Measurements from ENCODE around the gene POLR2A.

POLR2A gene

DNA sequence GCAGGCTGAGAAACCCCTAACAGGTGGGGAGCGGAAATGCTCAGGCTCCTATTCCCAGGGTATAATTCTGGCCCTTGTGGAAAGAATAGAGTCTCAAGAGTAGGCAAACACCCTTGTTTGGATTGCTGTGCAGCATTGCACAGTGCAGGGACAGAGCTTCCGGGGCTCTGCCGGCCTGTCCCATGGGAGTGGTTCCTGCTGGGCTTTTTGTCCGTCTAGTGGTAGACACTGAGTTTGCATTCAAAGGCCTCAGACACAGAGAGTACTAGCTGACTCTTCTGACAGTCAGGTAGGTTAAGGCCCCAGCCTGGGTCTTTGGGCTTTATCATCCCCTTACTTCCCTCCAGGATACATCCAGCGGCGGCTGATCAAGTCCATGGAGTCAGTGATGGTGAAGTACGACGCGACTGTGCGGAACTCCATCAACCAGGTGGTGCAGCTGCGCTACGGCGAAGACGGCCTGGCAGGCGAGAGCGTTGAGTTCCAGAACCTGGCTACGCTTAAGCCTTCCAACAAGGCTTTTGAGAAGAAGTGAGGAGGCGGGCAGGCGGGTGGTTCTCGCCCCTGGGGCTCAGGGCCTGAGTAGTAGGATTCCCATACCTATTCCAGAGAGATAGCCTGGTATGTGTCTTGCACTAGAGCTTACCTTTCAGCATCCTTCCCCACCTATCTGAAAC, 18.1 kb downstream of the POLR2A start:
- H3K9ac ChIP-seq (ENCODE audit: low read depth, low read length, poor library complexity, severe bottlenecking), result no peak overlapping the region

DNA sequence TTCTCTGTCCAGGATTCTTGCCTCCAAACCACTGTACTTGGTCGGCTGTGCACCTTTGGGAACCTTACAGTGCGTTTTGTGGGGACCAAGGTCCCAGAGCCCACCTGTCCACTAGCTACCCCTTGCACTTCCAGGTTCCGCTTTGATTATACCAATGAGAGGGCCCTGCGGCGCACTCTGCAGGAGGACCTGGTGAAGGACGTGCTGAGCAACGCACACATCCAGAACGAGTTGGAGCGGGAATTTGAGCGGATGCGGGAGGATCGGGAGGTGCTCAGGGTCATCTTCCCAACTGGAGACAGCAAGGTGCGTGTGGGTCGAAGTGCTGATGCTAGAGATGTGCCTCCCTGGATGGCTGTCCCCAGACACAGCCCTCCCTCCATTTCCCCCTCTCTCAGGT, 18.8 kb downstream of the POLR2A start:
- H3K9ac ChIP-seq (ENCODE audit: low read depth, low read length, poor library complexity, severe bottlenecking), result no peak overlapping the region
- H2AFZ ChIP-seq (ENCODE audit: low read length), result no peak overlapping the region
- H3F3A ChIP-seq (ENCODE audit: low read depth), result no peaks in the 10 kb centered on the region
- no peak overlapping the region for H3K4me3 ChIP-seq (ENCODE audit: low read length, poor library complexity, severe bottlenecking)
- no peak for TF ChIP-seq EZH2phosphoT487 (IDR thresholded peaks at IDR 0.05; ENCODE audit: borderline replicate concordance)
- TF ChIP-seq, protein P1, sequence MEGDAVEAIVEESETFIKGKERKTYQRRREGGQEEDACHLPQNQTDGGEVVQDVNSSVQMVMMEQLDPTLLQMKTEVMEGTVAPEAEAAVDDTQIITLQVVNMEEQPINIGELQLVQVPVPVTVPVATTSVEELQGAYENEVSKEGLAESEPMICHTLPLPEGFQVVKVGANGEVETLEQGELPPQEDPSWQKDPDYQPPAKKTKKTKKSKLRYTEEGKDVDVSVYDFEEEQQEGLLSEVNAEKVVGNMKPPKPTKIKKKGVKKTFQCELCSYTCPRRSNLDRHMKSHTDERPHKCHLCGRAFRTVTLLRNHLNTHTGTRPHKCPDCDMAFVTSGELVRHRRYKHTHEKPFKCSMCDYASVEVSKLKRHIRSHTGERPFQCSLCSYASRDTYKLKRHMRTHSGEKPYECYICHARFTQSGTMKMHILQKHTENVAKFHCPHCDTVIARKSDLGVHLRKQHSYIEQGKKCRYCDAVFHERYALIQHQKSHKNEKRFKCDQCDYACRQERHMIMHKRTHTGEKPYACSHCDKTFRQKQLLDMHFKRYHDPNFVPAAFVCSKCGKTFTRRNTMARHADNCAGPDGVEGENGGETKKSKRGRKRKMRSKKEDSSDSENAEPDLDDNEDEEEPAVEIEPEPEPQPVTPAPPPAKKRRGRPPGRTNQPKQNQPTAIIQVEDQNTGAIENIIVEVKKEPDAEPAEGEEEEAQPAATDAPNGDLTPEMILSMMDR (conservative IDR thresholded peaks at IDR 0.05; ENCODE audit: low read length), result peak; percentile 55
- peaks cover 52% of the 10 kb centered on the region for H4K20me1 ChIP-seq (ENCODE audit: insufficient read depth, low read length, poor library complexity, severe bottlenecking)
- no peak overlapping the region for H3K4me2 ChIP-seq (ENCODE audit: low read depth, low read length, poor library complexity, severe bottlenecking)
- no peaks in the 10 kb centered on the region for H3K9me3 ChIP-seq (ENCODE audit: insufficient read depth, low read depth, low read length)
- H3K36me3 ChIP-seq (ENCODE audit: insufficient read depth, low read length), result peaks cover 96% of the 10 kb centered on the region
- no peaks in the 10 kb centered on the region for H3K4me1 ChIP-seq (ENCODE audit: insufficient read depth, low read length, poor library complexity, severe bottlenecking)
- H3K27me3 ChIP-seq (ENCODE audit: insufficient read depth, low read length, poor library complexity, severe bottlenecking), result no peaks in the 10 kb centered on the region
- H3K9me2 ChIP-seq (replicated peaks; ENCODE audit: low read depth, low read length), result no peaks in the 10 kb centered on the region
- H3K79me2 ChIP-seq (ENCODE audit: insufficient read depth, low read length), result peaks cover 25% of the 10 kb centered on the region; the same call in 1 of the 2 replicates

More for the DNA sequence above, 18.1 kb downstream of the POLR2A start:
- Histone ChIP-seq H3F3A (ENCODE audit: low read depth) (no peaks in the 10 kb centered on the region), H3K4me1 (ENCODE audit: insufficient read depth, low read length, poor library complexity, severe bottlenecking) (no peaks in the 10 kb centered on the region), H3K79me2 (ENCODE audit: insufficient read depth, low read length) (peaks cover 31% of the 10 kb centered on the region; the same call in 1 of the 2 replicates), H3K27me3 (ENCODE audit: insufficient read depth, low read length, poor library complexity, severe bottlenecking) (no peaks in the 10 kb centered on the region), H3K9me2 (replicated peaks; ENCODE audit: low read depth, low read length) (no peaks in the 10 kb centered on the region), H3K9me3 (ENCODE audit: insufficient read depth, low read depth, low read length) (no peaks in the 10 kb centered on the region), H2AFZ (ENCODE audit: low read length) (no peak overlapping the region), H3K36me3 (ENCODE audit: insufficient read depth, low read length) (peaks cover 96% of the 10 kb centered on the region), H3K4me2 (ENCODE audit: low read depth, low read length, poor library complexity, severe bottlenecking) (no peak overlapping the region), H3K4me3 (ENCODE audit: low read length, poor library complexity, severe bottlenecking) (no peak overlapping the region), H4K20me1 (ENCODE audit: insufficient read depth, low read length, poor library complexity, severe bottlenecking) (peaks cover 56% of the 10 kb centered on the region)
- TF ChIP-seq, protein P1 (conservative IDR thresholded peaks at IDR 0.05; ENCODE audit: low read length), result no peak
- no peak for TF ChIP-seq EZH2phosphoT487 (IDR thresholded peaks at IDR 0.05; ENCODE audit: borderline replicate concordance)

DNA sequence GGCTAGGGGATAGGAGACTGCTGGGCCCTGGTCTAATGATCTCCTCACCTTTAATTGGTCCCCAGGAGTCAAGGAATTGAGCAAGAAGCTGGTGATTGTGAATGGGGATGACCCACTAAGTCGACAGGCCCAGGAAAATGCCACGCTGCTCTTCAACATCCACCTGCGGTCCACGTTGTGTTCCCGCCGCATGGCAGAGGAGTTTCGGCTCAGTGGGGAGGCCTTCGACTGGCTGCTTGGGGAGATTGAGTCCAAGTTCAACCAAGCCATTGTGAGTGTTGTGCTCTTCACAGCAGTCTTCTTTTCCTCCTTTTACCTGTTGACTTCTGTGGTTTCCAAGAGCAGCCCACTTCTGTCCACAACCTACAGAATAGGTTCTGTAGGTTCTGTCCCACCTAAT, 19.4 kb downstream of the POLR2A start:
- no peak overlapping the region for H2AFZ ChIP-seq (ENCODE audit: low read length)
- peaks cover 51% of the 10 kb centered on the region for H4K20me1 ChIP-seq (ENCODE audit: insufficient read depth, low read length, poor library complexity, severe bottlenecking)
- peaks cover 19% of the 10 kb centered on the region; the same call in 1 of the 2 replicates for H3K79me2 ChIP-seq (ENCODE audit: insufficient read depth, low read length)
- H3K27me3 ChIP-seq (ENCODE audit: insufficient read depth, low read length, poor library complexity, severe bottlenecking), result no peaks in the 10 kb centered on the region
- no peak for TF ChIP-seq EZH2phosphoT487 (IDR thresholded peaks at IDR 0.05; ENCODE audit: borderline replicate concordance)
- TF ChIP-seq, protein P1 (conservative IDR thresholded peaks at IDR 0.05; ENCODE audit: low read length), result no peak
- H3K9me2 ChIP-seq (replicated peaks; ENCODE audit: low read depth, low read length), result no peaks in the 10 kb centered on the region
- H3K4me1 ChIP-seq (ENCODE audit: insufficient read depth, low read length, poor library complexity, severe bottlenecking), result no peaks in the 10 kb centered on the region
- H3K9me3 ChIP-seq (ENCODE audit: insufficient read depth, low read depth, low read length), result no peaks in the 10 kb centered on the region
- H3K36me3 ChIP-seq (ENCODE audit: insufficient read depth, low read length), result peaks cover 96% of the 10 kb centered on the region
- no peaks in the 10 kb centered on the region for H3F3A ChIP-seq (ENCODE audit: low read depth)
- H3K9ac ChIP-seq (ENCODE audit: low read depth, low read length, poor library complexity, severe bottlenecking), result no peak overlapping the region
- H3K4me2 ChIP-seq (ENCODE audit: low read depth, low read length, poor library complexity, severe bottlenecking), result no peak overlapping the region
- H3K4me3 ChIP-seq (ENCODE audit: low read length, poor library complexity, severe bottlenecking), result no peak overlapping the region
